K562 (cell line): ENCODE data around the gene SLC10A2.

Source experiments
- ATF2 ChIP-seq: sonication (generic); formaldehyde crosslinking; IDR thresholded peaks from 2 replicates; pipeline ENCODE4 v1.8.1; 2022; ENCODE audit warnings: missing genetic modification reagents
- JUN ChIP-seq, 2 experiments: sonication (generic) in 1 of 2; formaldehyde crosslinking in 1 of 2; IDR thresholded peaks; 2 replicates each; pipeline versions ENCODE4 v1.6.1 to v1.8.0; 2012 to 2022; ENCODE audit warnings: borderline replicate concordance in 2 of 2, mild to moderate bottlenecking in 2 of 2, improper control_type of control experiment in 1 of 2, low read depth in 1 of 2, low read length in 1 of 2, missing genetic modification reagents in 1 of 2
- PKNOX1 ChIP-seq: fragments of 450-650 bp; IDR thresholded peaks from 2 replicates; pipeline ENCODE4 v1.6.1; 2016
- POLR2A ChIP-seq: fragments of 450-650 bp; conservative IDR thresholded peaks from 2 replicates; pipeline ENCODE4 v1.6.1; 2016
- RFX5 ChIP-seq: IDR thresholded peaks from 2 replicates; pipeline ENCODE4 v1.6.1; 2011; ENCODE audit warnings: low read depth, mild to moderate bottlenecking, improper control_type of control experiment, low read length
- TFAP4 ChIP-seq: sonication (generic); formaldehyde crosslinking; IDR thresholded peaks from 2 replicates; pipeline ENCODE4 v1.8.0; 2022; ENCODE audit warnings: missing genetic modification reagents, mild to moderate bottlenecking, moderate library complexity, borderline replicate concordance
- ZBTB7A ChIP-seq: IDR thresholded peaks from 2 replicates; pipeline ENCODE4 v1.6.1; 2011; ENCODE audit warnings: low read depth, mild to moderate bottlenecking, low read length, moderate library complexity, borderline replicate concordance; ENCODE audit not compliant: control insufficient read depth
- ZZZ3 ChIP-seq: fragments of 450-650 bp; IDR thresholded peaks from 2 replicates; pipeline ENCODE4 v1.6.1; 2016; ENCODE audit warnings: antibody characterized with exemption, mild to moderate bottlenecking, moderate library complexity

- no peak for TF ChIP-seq ATF2
- no peak for TF ChIP-seq PKNOX1
- no peak for TF ChIP-seq POLR2A
- TF ChIP-seq ZBTB7A = no peak
- no peak for TF ChIP-seq TFAP4 (CRISPR knock-in tag)
- TF ChIP-seq ZZZ3 = no peak
- TF ChIP-seq RFX5 = no peak
- TF ChIP-seq JUN (IDR thresholded peaks at IDR 0.05; ENCODE audit: borderline replicate concordance, low read depth, low read length) = no peak
- TF ChIP-seq JUN (CRISPR knock-in tag; IDR thresholded peaks at IDR 0.05; ENCODE audit: borderline replicate concordance) = no peak
These were observed 2.6 kb upstream of the SLC10A2 start for GRCh38 chr13:103068836-103069235.
